HUES64 (cell line): ENCODE data around the gene NINJ2.

ENCODE experiments used
- H3K27ac ChIP-seq: 2 replicates; pipeline ENCODE4 v1.7.0; 2013; ENCODE audit warnings: low read depth, low read length, inconsistent platforms
- H3K27me3 ChIP-seq: 2 replicates; pipeline ENCODE4 v1.6.1; 2013; ENCODE audit warnings: mild to moderate bottlenecking, low read length; ENCODE audit not compliant: insufficient read depth
- H3K36me3 ChIP-seq: 2 replicates; pipeline ENCODE4 v1.6.1; 2013; ENCODE audit warnings: mild to moderate bottlenecking, low read length; ENCODE audit not compliant: insufficient read depth
- H3K4me1 ChIP-seq: 2 replicates; pipeline ENCODE4 v1.6.1; 2013; ENCODE audit warnings: mild to moderate bottlenecking, low read length, moderate library complexity; ENCODE audit not compliant: insufficient read depth
- H3K4me3 ChIP-seq: 2 replicates; pipeline ENCODE4 v1.5.1; 2013; ENCODE audit warnings: mild to moderate bottlenecking, low read length, moderate library complexity
- H3K9ac ChIP-seq: 2 replicates; pipeline ENCODE4 v1.6.1; 2013; ENCODE audit warnings: mild to moderate bottlenecking, low read depth, low read length
- H3K9me3 ChIP-seq: 2 replicates; pipeline ENCODE4 v1.6.1; 2013; ENCODE audit warnings: low read depth, low read length; ENCODE audit not compliant: insufficient read depth
- WGBS: fragments of 150-250, 120-280 bp; methylation state at CpG from one replicate; pipeline ENCODE4 v1.1.7; 2013; ENCODE audit warnings: missing lambda C conversion rate; 5-methylcytosine and 5-hydroxymethylcytosine counted together

NINJ2 gene

DNA sequence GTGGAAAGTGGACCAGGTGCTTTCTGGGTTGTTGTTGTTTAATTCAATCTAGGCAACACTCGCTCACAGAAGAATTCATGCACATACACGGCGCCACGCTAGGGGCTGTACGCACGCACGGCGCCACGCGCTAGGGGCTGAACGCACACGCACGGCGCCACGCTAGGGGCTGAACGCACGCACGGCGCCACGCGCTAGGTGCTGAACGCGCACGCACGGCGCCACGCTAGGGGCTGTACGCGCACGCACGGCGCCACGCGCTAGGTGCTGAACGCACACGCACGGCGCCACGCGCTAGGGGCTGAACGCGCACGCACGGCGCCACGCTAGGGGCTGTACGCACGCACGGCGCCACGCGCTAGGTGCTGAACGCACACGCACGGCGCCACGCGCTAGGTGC lies 54.3 kb downstream of the NINJ2 start:
- H3K36me3 ChIP-seq = no peaks in the 10 kb centered on the region
- H3K9ac ChIP-seq = no peak overlapping the region
- no peak overlapping the region for H3K4me3 ChIP-seq
- H3K27me3 ChIP-seq = no peaks in the 10 kb centered on the region
- 97% methylated on average over 58 of the region's 58 CpGs for WGBS
- H3K4me1 ChIP-seq = no peaks in the 10 kb centered on the region
- H3K27ac ChIP-seq = no peak overlapping the region
- no peaks in the 10 kb centered on the region for H3K9me3 ChIP-seq

DNA sequence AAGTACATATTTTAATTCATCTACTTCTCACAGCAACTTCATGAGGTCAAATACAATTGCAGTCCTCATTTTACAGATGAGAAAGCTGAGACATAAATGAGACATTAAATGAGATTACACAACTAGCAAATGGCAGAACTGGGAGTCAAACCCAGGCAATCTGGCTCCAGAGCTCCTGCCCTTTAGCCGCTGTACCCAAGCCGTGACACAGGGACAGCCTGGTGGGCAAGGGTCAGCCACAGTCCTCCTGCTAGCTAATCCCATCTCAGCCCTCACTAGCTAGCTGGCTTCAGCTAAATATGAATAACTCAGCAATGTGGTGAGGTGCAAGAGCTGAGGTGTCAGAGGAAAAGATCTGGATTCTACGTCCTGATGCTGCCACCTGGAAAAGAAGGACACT lies 54.8 kb downstream of the NINJ2 start:
- WGBS = 95% methylated on average over 3 of the region's 3 CpGs
- Histone ChIP-seq H3K27ac (no peak overlapping the region), H3K27me3 (no peaks in the 10 kb centered on the region), H3K9me3 (no peaks in the 10 kb centered on the region), H3K36me3 (no peaks in the 10 kb centered on the region), H3K4me3 (no peak overlapping the region), H3K9ac (no peak overlapping the region), H3K4me1 (no peaks in the 10 kb centered on the region)

DNA sequence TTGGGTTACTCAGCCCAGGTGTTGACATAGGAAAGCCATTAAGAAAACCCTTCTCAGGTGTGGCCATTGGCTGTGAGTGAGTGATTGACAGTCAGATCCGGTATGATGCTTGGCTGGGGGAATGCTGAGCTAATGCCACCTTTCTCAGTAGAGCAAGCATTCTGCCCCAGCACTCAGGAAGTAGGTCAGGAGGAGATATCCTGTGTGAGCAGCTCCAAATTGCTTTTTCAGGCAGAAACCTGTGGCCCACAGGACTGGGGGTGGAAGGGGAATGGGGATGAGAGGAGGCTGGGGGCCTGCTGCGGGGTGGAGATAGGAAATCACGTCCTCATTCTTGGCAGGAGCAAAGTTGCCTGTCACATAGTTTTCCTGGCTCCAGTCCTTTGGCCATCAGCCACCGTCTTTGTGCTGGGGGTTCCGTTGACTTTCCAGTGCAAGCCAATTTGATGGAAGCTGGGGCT lies 55.7 kb downstream of the NINJ2 start:
- no peak overlapping the region for H3K9ac ChIP-seq
- no peaks in the 10 kb centered on the region for H3K27me3 ChIP-seq
- H3K36me3 ChIP-seq = no peaks in the 10 kb centered on the region
- H3K9me3 ChIP-seq = no peaks in the 10 kb centered on the region
- no peaks in the 10 kb centered on the region for H3K4me1 ChIP-seq
- WGBS = 80% methylated on average over 5 of the region's 5 CpGs
- H3K4me3 ChIP-seq = no peak overlapping the region
- H3K27ac ChIP-seq = no peak overlapping the region

DNA sequence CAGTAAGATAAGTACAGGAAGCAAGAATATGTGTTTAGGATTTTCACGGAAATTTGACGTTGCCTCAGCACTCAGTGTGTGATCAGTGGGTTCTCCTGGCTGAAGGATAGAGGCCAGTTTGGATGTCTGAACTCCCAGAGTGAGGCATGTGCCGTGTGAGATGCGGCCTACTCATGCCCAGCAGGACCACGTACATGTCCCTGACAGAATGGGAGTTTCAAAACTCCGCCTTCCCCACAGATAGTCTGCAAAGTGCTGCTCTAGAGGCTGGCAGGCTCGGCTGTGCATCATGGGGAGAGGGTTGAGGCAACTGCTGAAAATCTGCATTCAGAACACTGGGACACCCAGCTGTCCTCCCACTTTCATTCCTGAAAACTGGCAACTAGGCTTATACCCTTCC lies 58.3 kb downstream of the NINJ2 start:
- Histone ChIP-seq H3K36me3 (no peaks in the 10 kb centered on the region), H3K4me1 (no peaks in the 10 kb centered on the region), H3K4me3 (no peak overlapping the region), H3K9ac (no peak overlapping the region), H3K9me3 (no peaks in the 10 kb centered on the region), H3K27ac (no peak overlapping the region), H3K27me3 (no peaks in the 10 kb centered on the region)
- 91% methylated on average over 7 of the region's 7 CpGs for WGBS

GRCh38 chr12:602700-603068 lies 60.6 kb downstream of the NINJ2 start:
- Histone ChIP-seq H3K4me1 (0 out of 2 replicates have a peak, but pooled peaks cover 5% of the 10 kb centered on the region), H3K9me3 (no peaks in the 10 kb centered on the region), H3K9ac (no peak overlapping the region)

GRCh38 chr12:601976-602699 lies 61.1 kb downstream of the NINJ2 start:
- 97% methylated on average over 6 of the region's 7 CpGs for WGBS
- Histone ChIP-seq H3K36me3 (no peaks in the 10 kb centered on the region), H3K4me3 (no peak overlapping the region), H3K27ac (no peak overlapping the region), H3K9ac (no peak overlapping the region), H3K27me3 (no peaks in the 10 kb centered on the region), H3K4me1 (0 out of 2 replicates have a peak, but pooled peaks cover 5% of the 10 kb centered on the region), H3K9me3 (no peaks in the 10 kb centered on the region)

More at GRCh38 chr12:602700-603068, 60.6 kb downstream of the NINJ2 start:
- Histone ChIP-seq H3K27ac (no peak overlapping the region), H3K4me3 (no peak overlapping the region), H3K36me3 (no peaks in the 10 kb centered on the region), H3K27me3 (no peaks in the 10 kb centered on the region)

DNA sequence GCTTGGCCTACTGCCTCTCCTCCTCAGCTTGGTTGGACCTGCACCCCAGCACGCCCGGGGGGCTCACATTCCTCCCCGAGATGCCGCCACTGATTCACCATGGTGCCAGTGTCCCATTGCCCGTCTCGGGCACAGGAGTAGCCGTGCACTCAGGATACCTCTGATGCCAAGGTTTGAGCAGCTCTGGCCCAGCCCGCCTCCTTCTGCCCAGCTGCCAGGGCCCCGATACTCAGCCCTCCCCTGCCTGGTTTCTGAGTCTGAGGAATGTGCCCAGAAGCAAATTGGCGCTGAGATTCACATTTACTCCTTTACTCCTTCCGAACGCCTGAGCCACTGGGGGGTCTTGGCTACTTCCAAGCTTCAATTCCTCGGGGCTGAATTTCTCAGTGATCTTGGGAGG lies 63.5 kb downstream of the NINJ2 start:
- H3K9me3 ChIP-seq = no peaks in the 10 kb centered on the region
- no peaks in the 10 kb centered on the region for H3K36me3 ChIP-seq
- no peaks in the 10 kb centered on the region for H3K27me3 ChIP-seq
- WGBS = 93% methylated on average over 13 of the region's 13 CpGs
- H3K27ac ChIP-seq = no peak overlapping the region
- no peak overlapping the region for H3K9ac ChIP-seq
- 0 out of 2 replicates have a peak, but pooled peaks cover 5% of the 10 kb centered on the region for H3K4me1 ChIP-seq
- no peak overlapping the region for H3K4me3 ChIP-seq

- H3K4me1 ChIP-seq = 0 out of 2 replicates have a peak, but pooled peaks cover 5% of the 10 kb centered on the region
- no peaks in the 10 kb centered on the region for H3K27me3 ChIP-seq
- 91% methylated on average over 13 of the region's 13 CpGs for whole genome bisulfite sequencing
- H3K36me3 ChIP-seq = no peaks in the 10 kb centered on the region
- H3K9me3 ChIP-seq = no peaks in the 10 kb centered on the region
- H3K9ac ChIP-seq = no peak overlapping the region
- no peak overlapping the region for H3K27ac ChIP-seq
- no peak overlapping the region for H3K4me3 ChIP-seq
These were observed 65.2 kb downstream of the NINJ2 start for GRCh38 chr12:597926-598568.

GRCh38 chr12:593396-594270 lies 69.6 kb downstream of the NINJ2 start:
- Histone ChIP-seq H3K36me3 (no peaks in the 10 kb centered on the region), H3K27ac (no peak overlapping the region), H3K27me3 (no peaks in the 10 kb centered on the region), H3K4me1 (0 out of 2 replicates have a peak, but pooled peaks cover 5% of the 10 kb centered on the region), H3K9ac (no peak overlapping the region), H3K9me3 (no peaks in the 10 kb centered on the region), H3K4me3 (no peak overlapping the region)
- 75% methylated on average over 7 of the region's 7 CpGs for WGBS

DNA sequence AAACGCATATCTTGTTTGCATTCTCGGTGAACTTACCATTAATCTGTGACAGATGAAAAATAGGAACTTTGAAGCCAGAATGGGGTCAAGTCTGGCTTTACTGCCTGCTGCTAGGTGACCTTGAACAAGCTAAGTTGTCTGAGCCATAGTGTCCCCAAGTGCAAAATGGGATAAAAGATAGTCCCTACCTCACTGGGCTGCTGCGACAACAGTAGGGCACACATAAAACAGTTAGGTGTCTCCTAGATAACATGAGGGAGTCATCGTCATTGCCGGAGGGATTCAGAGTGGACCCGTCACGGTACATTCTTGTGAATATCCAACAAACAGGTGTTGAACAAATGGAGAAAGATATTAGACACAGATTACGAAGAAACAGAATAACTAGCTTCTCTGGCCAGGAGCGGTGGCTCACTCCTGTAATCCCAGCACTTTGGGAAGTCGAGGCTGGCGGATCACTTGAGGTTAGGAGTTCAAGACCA lies 71.2 kb downstream of the NINJ2 start:
- no peaks in the 10 kb centered on the region for H3K9me3 ChIP-seq
- no peaks in the 10 kb centered on the region for H3K4me1 ChIP-seq
- no peak overlapping the region for H3K9ac ChIP-seq
- H3K27me3 ChIP-seq = no peaks in the 10 kb centered on the region
- no peaks in the 10 kb centered on the region for H3K36me3 ChIP-seq
- WGBS = 93% methylated on average over 11 of the region's 11 CpGs
- no peak overlapping the region for H3K27ac ChIP-seq
- H3K4me3 ChIP-seq = no peak overlapping the region
